HG03159 (cell line): ENCODE results near the gene CAD.
"Not testable (repeated sequence)": the region's sequence is repeated elsewhere in the genome, so short reads cannot be mapped to it uniquely, and the experiment has no call there.

ENCODE experiments used
- ATAC-seq: cut with Tn5 transposase; IDR thresholded peaks from one replicate; pipeline ENCODE4 v1.9.1; 2021; ENCODE audit warnings: mild to moderate bottlenecking, moderate library complexity; ENCODE audit not compliant: unreplicated experiment

Gene CAD

DNA sequence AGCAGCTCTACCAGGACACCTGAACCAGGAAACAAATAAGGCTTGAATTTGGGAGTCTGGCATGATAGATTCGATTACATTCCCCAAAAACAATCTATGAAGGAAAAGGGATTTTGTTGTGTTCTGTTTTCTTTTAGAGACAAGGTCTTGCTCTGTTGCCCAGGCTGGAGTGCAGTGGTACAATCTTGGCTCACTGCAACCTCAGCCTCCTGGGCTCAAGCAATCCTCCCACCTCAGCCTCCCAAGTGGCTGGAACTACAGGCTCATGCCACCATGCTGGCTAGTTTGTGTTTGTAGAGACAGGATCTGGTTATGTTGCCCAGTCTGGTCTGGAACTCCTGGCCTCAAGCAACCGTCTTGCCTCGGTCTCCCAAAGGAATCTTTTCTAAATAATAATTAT, 19.1 kb upstream of the CAD start:
- not testable (repeated sequence) for ATAC-seq

DNA sequence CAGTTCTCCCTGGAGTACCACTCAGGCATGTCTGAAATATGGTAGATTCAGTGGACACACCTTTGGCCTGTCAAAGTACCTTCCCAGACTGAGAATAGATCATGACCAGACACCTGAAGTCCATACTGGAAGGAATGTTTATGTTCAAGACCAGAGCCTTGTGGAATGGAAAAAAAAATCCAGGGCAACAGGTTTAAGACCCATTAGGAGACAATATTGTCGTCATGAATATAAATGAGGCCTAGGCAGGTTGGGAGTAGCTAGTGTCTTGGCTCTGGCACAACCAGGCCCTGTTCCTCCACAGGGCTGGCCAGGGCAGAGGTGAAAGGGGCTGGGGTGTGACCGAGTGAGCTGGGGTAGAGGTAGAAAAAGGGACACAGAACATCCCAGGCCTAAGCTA, 18.5 kb upstream of the CAD start:
- ATAC-seq, result no peak

- ATAC-seq, result no peak
Observed at GRCh38 chr2:27199241-27199640, 17.9 kb upstream of the CAD start.

GRCh38 chr2:27201675-27202074, 15.5 kb upstream of the CAD start:
- no peak for ATAC-seq

- ATAC-seq, result no peak
Observed at GRCh38 chr2:27202854-27203253, 14.3 kb upstream of the CAD start.

GRCh38 chr2:27203741-27204140, 13.4 kb upstream of the CAD start:
- ATAC-seq, result no peak

- no peak for ATAC-seq
Observed at GRCh38 chr2:27204566-27204965, 12.6 kb upstream of the CAD start.

DNA sequence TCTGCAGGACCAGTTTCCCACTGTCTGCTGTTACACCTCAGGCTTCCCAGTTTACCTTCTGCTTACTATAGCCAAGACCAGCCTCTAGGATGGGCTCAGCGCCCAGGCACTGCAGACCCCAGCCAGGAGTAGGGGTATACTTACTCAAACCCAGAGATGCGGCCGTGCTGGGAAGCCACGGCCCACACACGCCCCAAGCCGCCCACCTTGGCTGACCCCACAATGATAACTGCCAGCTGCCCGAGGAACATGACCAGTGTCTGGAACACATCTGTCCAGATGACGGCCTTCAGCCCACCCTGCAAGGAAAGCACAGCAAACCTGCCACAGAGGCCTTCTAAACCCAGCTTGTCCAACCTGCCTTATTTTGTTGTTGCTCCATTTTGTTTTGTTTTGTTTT, 12.0 kb upstream of the CAD start:
- no peak for ATAC-seq

- ATAC-seq, result no peak
Observed at GRCh38 chr2:27206346-27206745, 10.8 kb upstream of the CAD start.

GRCh38 chr2:27208486-27209050, 8.6 kb upstream of the CAD start:
- no peak for ATAC-seq

GRCh38 chr2:27209621-27210401, 7.4 kb upstream of the CAD start:
- no peak for ATAC-seq

DNA sequence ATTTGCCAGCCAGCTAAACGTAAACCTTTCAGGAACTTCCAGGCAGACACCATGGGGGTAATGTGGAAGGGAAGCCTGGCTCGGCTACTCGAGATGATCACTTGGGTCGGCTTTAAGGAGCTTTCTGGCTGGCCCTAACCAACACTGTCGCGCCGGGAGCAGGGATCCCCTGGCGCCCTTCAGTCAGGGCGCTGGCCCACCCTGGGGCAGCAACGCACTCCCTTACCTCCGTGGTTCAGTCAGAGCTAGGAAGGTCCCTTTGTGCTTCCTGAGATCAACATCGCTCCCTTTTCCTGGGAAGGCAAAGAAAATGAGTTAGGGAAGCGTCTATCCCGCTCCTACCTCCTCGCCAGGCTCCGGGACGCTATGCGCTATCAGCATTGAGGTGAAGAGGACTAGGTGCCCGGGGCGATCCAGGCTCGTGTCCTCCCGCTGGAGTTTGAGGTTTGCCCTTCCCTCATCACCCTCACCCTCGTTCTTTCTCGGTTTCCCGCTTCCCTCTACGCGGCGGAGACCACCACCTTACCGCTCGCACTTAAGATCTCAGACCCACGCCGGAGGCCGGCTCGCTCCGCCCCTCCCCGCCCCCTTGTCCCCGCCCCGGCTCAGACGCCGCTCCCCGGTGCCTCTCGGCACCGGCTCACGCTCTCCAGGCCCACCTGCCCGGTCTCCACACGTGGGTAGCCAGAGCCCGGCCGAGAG, 5.8 kb upstream of the CAD start:
- peak; percentile 5 for ATAC-seq

- peak; percentile 75 for ATAC-seq
Observed at GRCh38 chr2:27211943-27212625, 5.1 kb upstream of the CAD start, which contains the start of the genes ATRAID and SLC5A6. TSS of gene ATRAID (plus strand) at chr2:27212041. CDS start at chr2:27212369, 328 bp downstream. TSS of gene SLC5A6 (minus strand) at chr2:27212268. CDS start at chr2:27207650, 4,618 bp downstream.

DNA sequence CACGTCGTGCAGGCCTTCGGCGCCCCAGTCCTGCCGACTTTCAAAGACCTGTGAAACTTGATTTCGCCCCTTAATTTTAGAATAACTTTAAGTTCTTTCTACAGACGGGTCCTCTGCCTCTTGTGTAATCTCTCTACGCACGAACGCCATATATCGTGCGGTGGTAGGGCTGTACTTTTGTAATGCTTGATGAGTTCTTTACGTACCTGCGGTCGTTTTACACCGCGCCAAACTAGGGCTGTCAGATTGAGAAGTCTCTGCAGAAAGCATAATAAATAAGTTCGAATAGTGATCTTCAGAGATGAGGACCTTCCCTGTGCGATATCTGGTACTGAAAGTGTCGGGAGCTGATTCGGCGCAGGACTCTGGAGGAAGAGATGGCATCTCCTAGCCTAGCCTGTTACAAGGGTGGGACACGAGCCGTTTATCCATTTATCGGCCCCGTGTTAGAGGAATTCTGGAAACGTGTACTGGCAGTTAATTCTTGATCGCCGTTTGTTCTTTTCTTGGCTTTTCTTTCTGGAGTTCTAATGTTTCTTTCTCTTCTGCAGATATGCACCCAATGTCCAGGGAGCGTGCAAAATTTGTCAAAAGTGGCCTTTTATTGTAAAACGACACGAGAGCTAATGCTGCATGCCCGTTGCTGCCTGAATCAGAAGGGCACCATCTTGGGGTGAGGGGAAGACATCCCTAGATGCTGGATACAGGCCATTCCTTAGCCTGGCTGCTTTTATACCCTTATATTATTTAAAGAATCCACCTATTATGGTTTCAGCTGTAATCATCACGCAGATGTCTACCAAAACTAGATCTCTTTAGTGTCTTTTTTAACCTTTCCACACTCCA, 4.3 kb upstream of the CAD start:
- peak; percentile 29 for ATAC-seq

GRCh38 chr2:27214941-27215340, 2.2 kb upstream of the CAD start:
- ATAC-seq, result no peak

DNA sequence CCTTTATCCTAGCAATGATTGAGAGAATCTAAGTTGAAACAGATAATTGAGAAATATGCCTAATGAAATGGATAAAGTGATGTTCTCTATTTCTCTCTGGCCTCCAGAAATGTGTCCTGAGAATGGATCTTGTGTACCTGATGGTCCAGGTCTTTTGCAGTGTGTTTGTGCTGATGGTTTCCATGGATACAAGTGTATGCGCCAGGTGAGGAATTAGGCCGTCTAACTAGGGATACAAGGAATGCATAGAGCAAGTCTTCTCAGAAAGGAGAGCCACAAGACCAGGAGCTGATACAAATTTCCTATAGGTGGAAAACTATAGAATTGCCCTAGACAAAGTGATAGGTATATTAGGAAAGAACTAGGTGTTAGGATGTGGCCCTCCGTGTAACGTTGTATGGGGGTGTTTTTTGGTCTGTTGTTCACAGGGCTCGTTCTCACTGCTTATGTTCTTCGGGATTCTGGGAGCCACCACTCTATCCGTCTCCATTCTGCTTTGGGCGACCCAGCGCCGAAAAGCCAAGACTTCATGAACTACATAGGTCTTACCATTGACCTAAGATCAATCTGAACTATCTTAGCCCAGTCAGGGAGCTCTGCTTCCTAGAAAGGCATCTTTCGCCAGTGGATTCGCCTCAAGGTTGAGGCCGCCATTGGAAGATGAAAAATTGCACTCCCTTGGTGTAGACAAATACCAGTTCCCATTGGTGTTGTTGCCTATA, 592 bp upstream of the CAD start:
- ATAC-seq, result no peak

- no peak for ATAC-seq
Observed at GRCh38 chr2:27218614-27219013, 1.4 kb downstream of the CAD start.

GRCh38 chr2:27219091-27219490, 1.9 kb downstream of the CAD start:
- no peak for ATAC-seq

GRCh38 chr2:27220091-27220490, 2.9 kb downstream of the CAD start:
- ATAC-seq, result no peak

DNA sequence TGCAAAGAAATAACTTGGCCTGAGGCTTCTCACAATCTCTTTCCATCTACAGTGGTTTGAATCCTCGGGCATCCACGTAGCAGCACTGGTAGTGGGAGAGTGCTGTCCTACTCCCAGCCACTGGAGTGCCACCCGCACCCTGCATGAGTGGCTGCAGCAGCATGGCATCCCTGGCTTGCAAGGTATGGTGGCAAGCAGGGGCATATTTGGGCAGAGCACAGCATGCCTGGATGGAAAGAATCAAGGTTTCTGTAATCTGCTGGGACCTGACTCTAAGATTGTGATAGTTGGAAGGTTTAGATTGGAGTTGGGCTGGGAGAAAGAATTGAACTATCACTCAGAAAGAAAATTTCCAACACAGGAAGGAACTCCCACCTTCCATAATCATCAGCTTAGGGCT, 4.0 kb downstream of the CAD start:
- no peak for ATAC-seq
